ENCODE results near the gene RGS6. TPM values are rescaled to one million over a fixed set of nuclear protein-coding genes. Genes with fewer than 3 reads are reported as not detected.

RGS6 gene
- total RNA-seq, 6 donors from 2014 or later: 0.83 to 12.9 (median 2.2) TPM; not detected in 1

DNA sequence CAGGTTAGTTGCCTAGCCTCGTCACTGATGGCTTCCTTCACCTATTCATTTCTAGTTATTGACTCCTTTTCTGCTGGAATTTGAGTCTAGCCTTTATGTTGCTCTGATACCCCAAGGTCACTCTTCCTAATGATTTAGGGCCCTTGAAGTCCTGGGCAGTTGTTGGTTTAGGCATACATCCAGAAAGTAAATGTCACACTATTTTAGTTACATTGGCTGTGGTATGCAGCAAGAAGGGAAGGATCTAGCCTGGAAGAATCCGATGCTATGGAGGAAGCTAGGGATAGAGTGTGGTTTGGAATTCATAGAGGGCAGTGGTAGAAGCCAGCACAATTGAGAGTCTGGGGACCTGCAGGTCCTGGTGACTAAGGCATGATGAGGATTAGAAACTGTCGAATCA lies 38.0 kb downstream of the RGS6 start:
- Histone ChIP-seq H3K4me1 (no peaks in the 10 kb centered on the region), H3K4me3 (no peak overlapping the region), H3K36me3 (no peaks in the 10 kb centered on the region), H3K9me3 (no peaks in the 10 kb centered on the region), H3K27me3 (no peaks in the 10 kb centered on the region), H3K27ac (no peak overlapping the region)
- no peak for TF ChIP-seq POLR2AphosphoS5 (IDR thresholded peaks at IDR 0.05)
- TF ChIP-seq POLR2A (IDR thresholded peaks at IDR 0.05): no peak
- TF ChIP-seq, protein P1, sequence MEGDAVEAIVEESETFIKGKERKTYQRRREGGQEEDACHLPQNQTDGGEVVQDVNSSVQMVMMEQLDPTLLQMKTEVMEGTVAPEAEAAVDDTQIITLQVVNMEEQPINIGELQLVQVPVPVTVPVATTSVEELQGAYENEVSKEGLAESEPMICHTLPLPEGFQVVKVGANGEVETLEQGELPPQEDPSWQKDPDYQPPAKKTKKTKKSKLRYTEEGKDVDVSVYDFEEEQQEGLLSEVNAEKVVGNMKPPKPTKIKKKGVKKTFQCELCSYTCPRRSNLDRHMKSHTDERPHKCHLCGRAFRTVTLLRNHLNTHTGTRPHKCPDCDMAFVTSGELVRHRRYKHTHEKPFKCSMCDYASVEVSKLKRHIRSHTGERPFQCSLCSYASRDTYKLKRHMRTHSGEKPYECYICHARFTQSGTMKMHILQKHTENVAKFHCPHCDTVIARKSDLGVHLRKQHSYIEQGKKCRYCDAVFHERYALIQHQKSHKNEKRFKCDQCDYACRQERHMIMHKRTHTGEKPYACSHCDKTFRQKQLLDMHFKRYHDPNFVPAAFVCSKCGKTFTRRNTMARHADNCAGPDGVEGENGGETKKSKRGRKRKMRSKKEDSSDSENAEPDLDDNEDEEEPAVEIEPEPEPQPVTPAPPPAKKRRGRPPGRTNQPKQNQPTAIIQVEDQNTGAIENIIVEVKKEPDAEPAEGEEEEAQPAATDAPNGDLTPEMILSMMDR (IDR thresholded peaks at IDR 0.05): no peak
- TF ChIP-seq EP300 (IDR thresholded peaks at IDR 0.05): no peak
- no peak for ATAC-seq (ENCODE audit: low FRiP score in 2 of 2)
- no peak for DNase-seq
- 72 to 76% methylated on average over 3 of the region's 3 CpGs for WGBS, 2 donors

GRCh38 chr14:71985538-71986189 lies 53.4 kb downstream of the RGS6 start:
- no peak overlapping the region for H3K27ac ChIP-seq

DNA sequence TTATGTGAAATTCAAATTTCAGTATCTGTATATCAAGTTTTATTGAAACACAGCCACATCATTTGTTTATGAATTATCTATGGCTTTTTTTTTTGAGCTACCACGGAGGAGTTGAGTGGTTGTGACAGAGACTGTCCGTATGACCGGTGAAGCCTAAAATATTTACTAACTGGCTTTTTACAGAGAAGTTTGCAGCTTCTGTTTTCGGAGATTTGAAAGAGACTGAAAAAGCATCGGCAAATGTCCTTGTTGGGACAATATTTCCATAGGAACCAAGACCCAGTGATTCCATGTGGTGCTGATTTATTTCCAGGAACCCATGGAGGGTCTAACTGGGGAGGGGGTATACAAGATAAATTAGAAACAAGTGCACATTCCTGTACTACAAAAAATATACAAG lies 56.2 kb downstream of the RGS6 start:
- Histone ChIP-seq H3K36me3 (no peaks in the 10 kb centered on the region), H3K4me1 (no peaks in the 10 kb centered on the region), H3K27me3 (no peaks in the 10 kb centered on the region), H3K9me3 (no peaks in the 10 kb centered on the region), H3K4me3 (no peak overlapping the region), H3K27ac (no peak overlapping the region)
- WGBS, 2 donors: 74 to 83% methylated on average over 5 of the region's 5 CpGs
- TF ChIP-seq, protein P1 (IDR thresholded peaks at IDR 0.05): no peak
- TF ChIP-seq POLR2AphosphoS5 (IDR thresholded peaks at IDR 0.05) (no peak), POLR2A (IDR thresholded peaks at IDR 0.05) (no peak), EP300 (IDR thresholded peaks at IDR 0.05) (no peak)
- ATAC-seq (ENCODE audit: low FRiP score in 2 of 2): no peak
- no peak for DNase-seq

More at GRCh38 chr14:71985538-71986189, 53.4 kb downstream of the RGS6 start:
- H3K27me3 ChIP-seq: no peaks in the 10 kb centered on the region
- H3K36me3 ChIP-seq: no peaks in the 10 kb centered on the region
- H3K9me3 ChIP-seq: no peaks in the 10 kb centered on the region
- no peak overlapping the region for H3K4me3 ChIP-seq
- H3K4me1 ChIP-seq: no peaks in the 10 kb centered on the region
- DNase-seq (no peak), ATAC-seq (ENCODE audit: low FRiP score in 2 of 2) (no peak)
- WGBS, 2 donors: 36 to 47% methylated on average over 3 of the region's 3 CpGs
- TF ChIP-seq, protein P1 (IDR thresholded peaks at IDR 0.05): no peak
- TF ChIP-seq EP300 (IDR thresholded peaks at IDR 0.05): no peak
- no peak for TF ChIP-seq POLR2AphosphoS5 (IDR thresholded peaks at IDR 0.05)
- no peak for TF ChIP-seq POLR2A (IDR thresholded peaks at IDR 0.05)

GRCh38 chr14:71988939-71989338 lies 56.7 kb downstream of the RGS6 start:
- 73 to 79% methylated on average over 3 of the region's 3 CpGs for WGBS, 2 donors
- no peaks in the 10 kb centered on the region for H3K36me3 ChIP-seq
- ATAC-seq (ENCODE audit: low FRiP score in 2 of 2) (no peak), DNase-seq (no peak)
- no peaks in the 10 kb centered on the region for H3K27me3 ChIP-seq
- no peak for TF ChIP-seq POLR2A (IDR thresholded peaks at IDR 0.05)
- TF ChIP-seq EP300 (IDR thresholded peaks at IDR 0.05): no peak
- H3K4me1 ChIP-seq: no peaks in the 10 kb centered on the region
- no peak overlapping the region for H3K4me3 ChIP-seq
- H3K9me3 ChIP-seq: no peaks in the 10 kb centered on the region
- no peak overlapping the region for H3K27ac ChIP-seq

DNA sequence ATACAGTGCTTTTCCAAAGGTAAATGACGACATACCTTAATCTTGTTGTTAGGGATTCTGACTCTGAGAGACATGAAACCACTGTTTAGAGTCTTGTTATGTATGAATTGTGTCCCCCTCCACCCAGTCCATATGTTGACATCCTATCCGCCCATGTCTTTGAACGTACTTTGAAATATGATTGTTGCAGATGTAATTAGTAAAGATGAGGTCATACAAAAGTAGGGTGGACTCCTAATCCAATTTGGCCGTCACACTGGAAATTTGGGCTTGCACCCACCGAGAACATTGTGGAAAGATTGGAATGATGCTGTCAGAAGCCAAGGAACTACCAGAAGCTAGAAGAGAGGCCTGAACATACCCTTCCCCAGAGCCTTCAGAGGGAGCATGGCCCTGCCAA lies 62.2 kb downstream of the RGS6 start:
- no peak for DNase-seq
- Histone ChIP-seq H3K27me3 (no peaks in the 10 kb centered on the region), H3K36me3 (no peaks in the 10 kb centered on the region), H3K4me3 (no peak overlapping the region), H3K27ac (no peak overlapping the region), H3K4me1 (no peaks in the 10 kb centered on the region), H3K9me3 (no peaks in the 10 kb centered on the region)
- 75 to 85% methylated on average over 5 of the region's 5 CpGs for WGBS, 2 donors
- TF ChIP-seq EP300 (IDR thresholded peaks at IDR 0.05) (no peak), POLR2A (IDR thresholded peaks at IDR 0.05) (no peak), POLR2AphosphoS5 (IDR thresholded peaks at IDR 0.05) (no peak)
- TF ChIP-seq, protein P1 (IDR thresholded peaks at IDR 0.05): no peak
- ATAC-seq (ENCODE audit: low FRiP score in 2 of 2): no peak
